Left cardiac atrium (tissue), 4 donors: ENCODE data around the gene B3GAT1. TPM values are rescaled to one million over a fixed set of nuclear protein-coding genes. Genes with fewer than 3 reads are reported as not detected.
A peak's percentile ranks its signal among the peaks of the same experiment; 100 is the strongest.

Experiments
- ATAC-seq, 2 donors: fragments of 200-7000 bp; cut with Tn5 transposase; one replicate each; pipeline ENCODE4 v1.9.1; 2020; ENCODE audit warnings: mild to moderate bottlenecking in 2 of 2, moderate library complexity in 2 of 2
- DNase-seq: peaks from one replicate; pipeline ENCODE4 v3.0.0-alpha.2; 2020
- intact Hi-C, 2 donors: fragments of 100-400 bp; cut with DNase I; formaldehyde crosslinking; loops; one replicate each; pipeline versions ENCODE4 v1.14.1 to v1.15.1; 2022 to 2023
- total RNA-seq, 2 donors: library from RNA; stranded (reverse); fragmentation: NEBNext Ultra II Directional; extraction: Animal tissue kit (Norgen Biotek cat#: 25700); gene quantifications; one replicate each; pipeline ENCODE4 v1.2.1, GENCODE V29; 2021
- donor health status: DM: no; HTN: yes; CAD: no.
- donor health status: DM: no; HTN: yes; CAD: no; lungs with severe emphysema.
- donor health status: DM: yes; HTN: yes; CAD: no.
- donor health status: Dilated cardiomyopathy.

The B3GAT1 gene
- total RNA-seq, 2 donors from 2014 or later: 0.08 to 0.35 TPM

DNA sequence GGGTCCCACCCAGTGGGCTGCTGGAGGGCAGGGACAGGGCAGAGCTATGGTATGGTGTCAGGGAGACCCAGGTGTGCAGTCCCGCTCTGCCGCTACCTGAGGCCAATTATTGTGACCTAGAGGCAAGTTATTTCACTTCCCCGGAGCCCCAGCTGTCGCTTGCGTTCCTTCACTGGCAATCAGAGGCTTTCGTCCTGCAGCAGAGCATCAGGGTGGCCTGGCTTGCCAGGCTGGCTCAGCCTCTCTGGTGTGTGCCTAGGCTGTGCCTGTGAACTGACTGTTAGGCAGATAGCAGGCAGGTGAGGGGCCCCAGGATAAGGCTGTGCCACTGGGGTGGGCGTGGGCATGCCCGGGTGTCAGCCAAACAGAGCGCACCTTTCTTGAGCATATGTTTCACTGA lies 48.9 kb downstream of the B3GAT1 start:
- DNase-seq (no peak), ATAC-seq (no peak)
- intact Hi-C loops: no loop called here

DNA sequence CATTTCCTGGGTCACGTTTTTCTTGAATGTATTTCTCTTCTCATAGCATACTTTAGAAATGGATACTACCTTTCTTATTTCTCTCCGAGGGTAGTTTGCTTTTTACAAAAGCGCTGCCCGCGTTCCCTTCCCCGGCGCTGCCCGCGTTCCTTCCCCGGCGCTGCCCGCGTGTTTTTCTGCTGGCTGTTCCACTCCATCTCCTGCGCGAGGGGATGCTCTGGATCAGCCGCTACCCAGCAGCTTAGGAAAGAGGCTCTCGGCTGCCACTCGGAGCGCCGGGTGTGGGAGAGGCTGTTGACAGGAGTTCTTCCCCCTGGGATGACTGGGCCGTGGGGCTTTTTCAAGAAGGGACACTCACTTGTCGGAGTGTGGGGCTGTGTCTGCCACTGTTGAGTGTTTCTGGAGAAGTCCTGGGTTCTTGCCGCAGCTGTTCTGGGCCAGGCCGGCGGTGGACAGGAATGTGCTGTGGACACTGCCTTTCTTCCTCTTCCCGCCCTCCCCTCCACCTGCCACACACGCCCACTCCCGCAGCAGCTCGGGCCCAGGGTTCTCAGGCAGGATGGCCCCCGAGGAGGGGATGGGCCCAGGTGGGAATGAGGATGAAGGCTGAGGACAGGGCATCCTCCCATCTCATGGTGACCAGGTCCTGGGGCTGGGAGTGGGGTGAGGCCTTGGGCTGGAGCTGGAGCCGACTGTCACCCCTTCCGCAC lies 49.7 kb downstream of the B3GAT1 start:
- intact Hi-C loops: no loop called here
- ATAC-seq: no peak
- DNase-seq: no peak

DNA sequence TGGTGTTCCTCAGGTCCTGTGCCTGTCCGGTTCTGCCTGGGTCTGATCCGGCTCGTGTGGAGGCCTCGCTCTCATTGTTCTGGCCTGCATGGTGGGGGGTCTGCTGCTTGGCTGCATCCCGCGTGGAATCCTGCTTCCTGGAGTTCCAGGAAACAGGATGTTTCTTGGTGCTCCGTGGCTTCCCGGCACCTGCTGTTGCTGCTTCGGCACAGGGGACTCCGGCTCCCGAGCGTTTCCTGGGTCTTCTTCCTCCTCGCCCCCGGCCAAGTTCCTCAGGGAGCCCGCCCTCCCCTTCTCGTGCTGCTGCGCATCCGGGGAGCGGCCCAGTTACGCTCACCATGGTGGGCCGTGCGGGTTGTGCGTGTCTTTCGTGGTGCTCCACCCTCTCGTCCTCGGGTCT lies 50.4 kb downstream of the B3GAT1 start:
- ATAC-seq (no peak), DNase-seq (no peak)
- intact Hi-C loops: no loop called here

DNA sequence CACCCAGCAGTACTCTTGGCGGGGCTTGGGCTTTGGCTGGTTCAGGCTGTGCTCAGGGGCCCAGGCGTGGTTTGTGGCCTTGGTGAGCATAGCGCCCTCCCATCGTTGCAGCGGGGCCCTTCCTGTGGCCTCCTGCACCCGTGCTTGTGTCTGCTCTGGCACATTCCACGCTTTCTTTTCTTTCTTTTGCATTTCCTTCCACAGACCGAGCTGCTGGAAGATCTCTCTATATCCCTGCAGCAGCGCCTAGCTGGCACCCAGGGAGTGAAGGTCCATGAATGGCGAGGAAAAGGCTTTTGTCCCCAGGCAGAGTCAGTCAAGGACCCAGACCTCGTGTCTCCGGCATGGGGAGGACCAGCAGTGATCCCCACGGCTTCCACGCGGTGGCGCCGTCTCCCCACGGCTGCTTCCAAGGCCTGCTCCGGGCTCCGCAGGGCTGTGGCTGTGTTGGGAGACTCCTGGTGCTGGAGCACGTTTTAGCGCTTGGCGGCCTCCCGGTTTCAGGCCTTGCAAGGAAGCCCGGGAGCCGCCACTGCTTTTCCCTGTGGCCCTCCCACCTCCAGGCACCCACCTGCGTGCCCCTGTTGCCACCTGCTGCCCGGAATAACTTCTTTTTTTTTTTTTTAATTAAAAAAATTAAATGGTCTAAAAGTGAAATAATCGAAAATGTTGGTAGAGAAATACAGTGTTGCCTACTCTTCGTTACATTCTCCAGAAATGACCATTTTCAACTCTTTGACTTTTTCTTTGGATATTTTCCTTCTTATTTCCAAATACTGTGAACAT lies 51.8 kb downstream of the B3GAT1 start:
- ATAC-seq (peak; percentile 93 to 94), DNase-seq (peak; percentile 78)
- intact Hi-C loops: no loop called here

DNA sequence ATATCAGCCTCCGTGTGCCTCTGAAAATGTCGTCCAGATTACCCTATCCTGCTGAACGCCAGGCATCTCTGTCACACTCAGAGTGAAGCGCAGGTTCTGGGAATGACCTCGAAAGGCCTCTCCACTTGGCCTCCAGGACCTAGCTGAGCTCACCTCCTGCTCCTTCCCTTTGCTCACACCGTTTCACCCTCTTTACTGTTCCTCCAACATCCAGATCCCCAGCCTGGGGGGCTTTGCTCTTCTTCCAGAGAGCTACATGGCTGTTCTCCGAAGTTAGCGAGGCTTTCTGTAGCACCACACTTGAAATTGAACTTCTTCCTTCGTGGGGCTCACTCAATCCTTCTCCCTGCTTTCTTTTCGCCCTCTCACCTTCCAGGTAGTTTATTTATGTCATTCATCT lies 52.4 kb downstream of the B3GAT1 start:
- intact Hi-C loops: no loop called here
- DNase-seq: no peak
- ATAC-seq: no peak

DNA sequence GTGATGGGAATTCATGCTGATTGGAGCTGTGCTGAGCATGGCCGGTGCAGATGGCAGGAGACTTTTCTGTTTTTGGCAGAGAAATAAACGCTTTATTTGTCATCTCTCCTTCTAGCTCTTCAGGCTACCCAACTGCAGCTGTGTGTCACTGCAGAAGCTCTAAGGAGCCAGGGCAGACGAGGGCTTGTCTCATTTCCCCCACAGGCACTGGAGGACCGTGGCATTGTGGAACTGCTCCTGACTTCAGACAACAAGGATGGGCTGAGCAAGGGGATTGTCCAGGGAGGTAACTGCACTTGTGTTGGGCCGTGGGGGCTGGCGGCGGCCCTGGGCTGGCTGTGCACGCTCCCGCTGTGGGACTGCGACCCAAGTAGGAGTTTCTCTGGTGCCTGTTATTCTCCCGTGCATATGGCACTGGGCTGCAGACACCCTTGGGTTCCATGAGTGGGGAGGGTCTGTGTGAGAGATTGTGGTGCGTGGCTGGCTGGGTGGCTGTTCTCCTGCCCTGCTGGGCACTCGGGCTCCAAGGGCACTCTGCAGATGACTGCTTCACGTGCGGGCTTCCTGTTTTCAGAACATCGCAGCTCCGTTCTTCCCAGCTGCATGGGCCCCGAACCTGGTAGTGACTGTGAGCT lies 53.1 kb downstream of the B3GAT1 start:
- DNase-seq (no peak), ATAC-seq (no peak)
- intact Hi-C loops: no loop called here

DNA sequence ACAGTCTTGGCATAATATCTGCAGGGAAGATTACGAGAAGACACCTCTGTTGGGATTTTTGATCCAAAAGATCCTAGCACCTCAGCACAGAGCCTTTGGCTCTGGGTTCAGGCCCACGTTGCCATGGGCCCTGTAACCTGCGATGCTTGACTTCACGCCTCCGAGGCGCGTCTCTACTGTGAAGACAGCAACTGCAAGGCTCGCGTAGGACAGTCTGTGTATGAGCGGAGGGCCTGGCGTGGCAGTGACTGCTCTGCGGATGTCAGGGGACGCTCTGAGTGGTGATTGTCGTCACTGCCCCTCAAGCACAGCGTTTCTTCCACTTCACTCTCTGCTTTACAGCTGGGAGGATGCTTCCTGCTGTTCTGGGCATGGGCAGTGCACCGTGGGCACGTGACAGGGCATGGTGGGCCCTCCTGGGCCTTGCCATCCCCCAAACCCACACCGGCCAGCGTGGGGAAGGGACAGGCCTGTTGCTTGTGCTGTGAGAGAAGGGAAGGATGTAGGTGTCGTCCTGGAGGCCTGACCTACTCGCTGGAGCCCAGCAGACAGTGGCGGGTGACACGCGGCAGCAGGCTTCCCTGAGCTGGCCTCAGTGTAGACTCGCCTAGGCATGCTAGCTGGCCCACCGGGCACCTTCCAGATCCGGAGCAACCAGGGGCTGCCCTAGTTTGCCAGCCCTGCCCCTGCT lies 53.7 kb downstream of the B3GAT1 start:
- intact Hi-C loops: no loop called here
- no peak for DNase-seq
- ATAC-seq: no peak

DNA sequence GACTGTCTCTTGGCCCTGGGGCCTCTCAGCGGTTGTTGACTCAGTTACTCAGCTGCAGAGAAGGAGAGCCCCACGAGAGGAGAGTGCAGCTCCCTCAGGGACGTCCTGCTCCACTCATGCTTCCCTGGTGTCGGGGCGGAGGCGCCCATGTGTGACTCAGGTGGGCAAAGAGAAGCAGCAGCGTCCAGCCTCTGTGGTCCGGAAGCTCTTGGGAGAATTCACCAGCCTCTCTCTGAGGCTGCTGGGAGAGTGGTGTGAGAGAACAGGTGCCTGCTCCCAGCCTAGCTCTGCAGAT lies 54.5 kb downstream of the B3GAT1 start:
- DNase-seq: no peak
- ATAC-seq: no peak
- intact Hi-C loops: no loop called here

DNA sequence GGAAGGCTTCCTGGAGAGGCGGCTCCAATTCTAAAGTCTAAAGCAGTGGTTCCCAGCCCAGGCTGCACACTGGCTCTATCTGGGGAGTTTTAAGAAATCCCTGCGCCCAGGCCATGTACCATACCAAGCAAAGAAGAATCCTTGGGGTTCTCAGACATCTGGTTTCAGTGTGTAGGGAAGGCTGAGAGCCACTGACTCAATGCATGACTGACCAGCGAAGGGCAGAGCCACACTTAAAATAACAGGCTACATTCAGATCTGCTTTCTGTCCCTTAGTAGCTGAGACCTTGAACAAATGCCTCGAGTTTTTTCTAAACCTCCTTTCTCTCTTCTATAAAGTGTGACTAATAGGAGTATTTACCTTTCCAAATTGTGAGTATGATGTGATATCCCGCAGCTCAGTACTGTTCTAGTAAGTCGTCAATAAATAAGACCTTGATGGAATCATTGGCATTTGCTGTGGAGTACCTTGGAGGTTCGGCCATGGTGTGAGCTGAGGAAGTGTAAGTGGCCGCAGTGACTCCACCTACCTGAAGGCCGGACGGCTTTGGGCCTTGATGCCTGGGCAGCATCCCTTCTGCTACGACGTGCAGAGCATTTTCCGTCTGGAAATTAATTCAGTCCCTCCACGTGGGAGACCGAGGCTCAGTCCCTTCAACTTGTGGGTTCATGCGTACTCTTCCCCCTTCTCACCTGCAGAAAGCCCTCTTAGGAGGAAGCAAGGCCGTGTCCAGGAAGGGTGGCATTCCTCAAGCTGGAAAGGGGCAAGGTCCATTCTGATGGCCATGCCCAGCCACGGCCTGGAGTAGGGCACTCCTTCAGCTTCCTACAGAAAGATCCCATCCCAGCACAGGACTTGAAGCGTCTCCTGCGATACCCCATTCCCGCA lies 55.1 kb downstream of the B3GAT1 start:
- intact Hi-C loops: no loop called here
- no peak for ATAC-seq
- DNase-seq: no peak

DNA sequence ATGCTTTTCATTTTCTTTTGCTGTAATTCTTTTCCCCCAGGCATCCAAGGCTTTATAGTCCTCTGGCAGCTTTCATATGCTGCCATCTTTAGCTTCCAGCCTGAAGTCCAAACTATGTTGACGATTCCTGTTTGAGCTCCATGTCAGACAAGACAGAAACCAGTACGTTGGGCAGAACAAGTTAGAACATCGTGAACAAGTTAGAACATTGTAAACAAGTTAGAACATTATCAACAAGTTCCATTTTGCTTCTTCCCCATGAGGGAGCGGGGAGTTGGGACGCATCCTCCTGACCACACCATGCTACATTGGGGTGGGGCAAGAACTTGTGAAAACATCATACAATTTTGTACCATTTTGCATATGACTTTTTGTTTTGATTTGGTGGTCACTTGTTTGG lies 56.4 kb downstream of the B3GAT1 start:
- DNase-seq (no peak), ATAC-seq (no peak)
- intact Hi-C loops: no loop called here

DNA sequence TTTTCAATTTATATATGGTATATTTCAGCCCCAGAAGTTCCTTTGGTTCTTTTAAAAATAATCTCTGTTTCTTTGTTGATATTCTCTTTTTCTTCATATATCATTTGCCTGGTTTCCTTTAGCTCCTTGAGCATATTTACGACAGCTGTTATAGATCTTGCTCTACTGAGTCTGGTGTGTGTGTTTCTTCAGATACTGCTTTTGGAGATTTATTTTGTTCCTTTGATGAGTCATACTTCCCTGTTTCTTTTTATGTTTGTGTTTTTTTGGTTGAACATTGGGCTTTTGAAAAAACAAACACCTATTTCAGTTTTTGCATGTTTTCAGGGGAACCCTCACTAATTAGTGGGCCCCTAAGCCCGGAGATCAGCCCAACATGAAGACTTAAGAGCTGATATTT lies 56.9 kb downstream of the B3GAT1 start:
- intact Hi-C loops: no loop called here
- DNase-seq: no peak
- ATAC-seq: no peak

DNA sequence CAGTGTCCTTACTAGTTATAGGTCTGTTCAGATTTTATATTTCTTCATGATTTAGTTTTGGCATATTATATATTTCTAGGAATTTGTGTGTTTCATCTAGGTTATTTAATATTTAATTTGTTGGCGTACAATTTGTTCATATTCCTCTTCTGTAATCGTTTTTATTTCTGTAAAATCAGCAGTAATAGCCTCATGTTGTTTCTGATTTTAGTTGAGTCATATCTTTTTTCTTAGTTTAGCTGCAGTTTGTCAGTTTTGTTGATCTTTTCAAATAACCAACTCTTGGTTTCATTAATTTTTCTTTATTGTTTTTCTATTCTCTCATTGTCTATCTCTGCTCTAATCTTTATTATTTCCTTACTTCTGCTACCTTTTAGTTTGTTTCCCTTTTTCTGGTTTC lies 59.9 kb downstream of the B3GAT1 start:
- no peak for ATAC-seq
- intact Hi-C loops: no loop called here

DNA sequence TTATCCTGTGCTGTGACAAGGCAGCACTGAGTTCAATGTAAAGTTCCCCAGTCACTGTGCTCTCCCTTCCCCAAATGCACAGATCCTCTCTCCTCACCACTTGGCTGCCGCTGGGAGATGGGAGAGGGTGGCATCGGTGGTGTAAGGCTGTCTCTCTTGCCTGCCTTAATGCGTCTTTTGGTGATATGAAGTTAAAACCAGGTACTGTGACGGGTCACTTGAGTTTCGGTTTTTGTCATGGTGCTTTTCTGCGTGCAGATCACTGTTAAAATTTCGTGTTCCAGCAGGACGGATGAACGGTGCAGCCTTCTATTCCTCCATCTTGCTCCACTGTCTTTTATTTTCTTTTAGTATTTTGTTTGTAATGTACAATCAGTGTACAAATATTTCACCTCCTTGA lies 61.7 kb downstream of the B3GAT1 start:
- no peak for ATAC-seq
- no peak for DNase-seq
- intact Hi-C loops: no loop called here

More for the DNA sequence above, 59.9 kb downstream of the B3GAT1 start:
- DNase-seq: no peak

DNA sequence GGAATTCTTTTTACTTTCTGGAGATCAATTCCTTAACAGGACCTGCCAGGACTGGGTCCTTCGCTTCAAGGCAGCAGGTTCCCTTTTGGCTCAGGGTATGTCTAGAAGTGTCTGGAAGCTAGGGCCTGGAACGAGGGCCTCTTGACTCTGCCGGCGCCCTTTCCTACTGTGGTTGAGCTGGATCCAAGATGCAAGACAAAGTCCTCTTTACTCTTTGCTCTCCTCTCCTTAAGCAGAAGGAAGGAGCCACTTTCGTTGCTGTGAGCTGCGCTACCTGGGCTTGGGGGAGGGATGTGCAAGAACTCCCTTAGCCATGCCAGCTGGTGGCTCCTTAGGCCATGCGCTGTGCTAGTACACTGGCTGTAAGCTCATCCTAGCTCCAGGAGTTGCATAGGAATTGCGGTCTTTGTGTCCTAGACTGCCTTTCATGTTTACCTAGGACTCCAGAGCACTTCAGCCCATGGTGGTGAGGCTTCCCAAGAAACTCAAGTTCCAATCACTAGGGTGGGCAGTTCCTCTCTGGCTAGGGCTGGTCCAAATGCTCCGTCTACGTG lies 62.2 kb downstream of the B3GAT1 start:
- no peak for DNase-seq
- no peak for ATAC-seq
- intact Hi-C loops: no loop called here

DNA sequence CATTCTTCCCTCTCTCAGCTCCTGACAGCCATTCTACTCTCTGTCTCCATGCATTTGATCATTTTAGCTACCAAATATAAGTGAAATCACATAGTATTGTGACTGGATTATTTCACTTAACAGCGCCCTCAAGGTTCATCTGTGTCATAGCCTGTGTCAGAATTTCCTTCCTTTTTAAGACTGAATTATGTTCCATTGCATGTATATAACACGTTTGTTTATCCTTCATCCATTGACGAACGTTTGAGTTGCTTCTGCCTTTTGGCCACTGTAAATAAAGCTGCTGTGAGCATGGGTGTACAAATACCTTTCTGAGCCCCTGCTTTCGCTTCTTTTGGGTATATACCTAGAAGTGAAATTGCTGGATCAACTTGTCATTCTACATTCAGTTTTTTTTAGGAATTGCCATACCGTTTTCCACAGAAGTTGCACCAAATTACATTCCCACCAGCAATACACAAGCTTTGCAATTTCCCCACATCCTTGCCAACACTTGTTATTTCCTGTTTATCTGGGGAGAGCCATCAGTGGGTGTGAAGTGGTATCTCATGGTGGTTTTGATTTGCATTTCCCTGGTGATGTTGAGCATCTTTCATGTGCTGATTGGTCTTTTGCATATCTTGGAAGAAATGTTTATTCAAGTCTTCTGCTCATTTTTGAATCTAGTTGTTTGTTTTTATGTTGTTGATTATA lies 62.8 kb downstream of the B3GAT1 start:
- ATAC-seq: no peak
- intact Hi-C loops: no loop called here
- no peak for DNase-seq

DNA sequence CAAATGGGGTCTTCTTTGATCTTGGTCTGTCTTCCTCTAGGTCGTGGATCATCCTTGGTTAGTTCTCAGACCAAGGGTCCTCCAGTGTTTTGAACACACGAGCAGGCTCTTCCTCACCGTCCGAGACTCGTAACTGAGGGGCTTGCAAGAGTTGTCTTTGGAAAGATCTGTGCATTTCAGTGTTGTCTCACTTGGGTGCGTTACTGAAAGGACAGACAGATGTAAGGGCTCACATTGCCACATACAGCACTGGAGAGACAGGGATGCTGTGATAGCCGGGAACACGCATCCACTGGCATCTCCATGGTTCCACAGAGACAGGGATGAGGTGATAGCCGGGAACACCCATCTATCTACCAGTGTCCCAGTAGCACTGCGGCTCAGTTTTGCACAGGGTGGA lies 64.6 kb downstream of the B3GAT1 start:
- ATAC-seq (no peak), DNase-seq (no peak)
- intact Hi-C loops: no loop called here

DNA sequence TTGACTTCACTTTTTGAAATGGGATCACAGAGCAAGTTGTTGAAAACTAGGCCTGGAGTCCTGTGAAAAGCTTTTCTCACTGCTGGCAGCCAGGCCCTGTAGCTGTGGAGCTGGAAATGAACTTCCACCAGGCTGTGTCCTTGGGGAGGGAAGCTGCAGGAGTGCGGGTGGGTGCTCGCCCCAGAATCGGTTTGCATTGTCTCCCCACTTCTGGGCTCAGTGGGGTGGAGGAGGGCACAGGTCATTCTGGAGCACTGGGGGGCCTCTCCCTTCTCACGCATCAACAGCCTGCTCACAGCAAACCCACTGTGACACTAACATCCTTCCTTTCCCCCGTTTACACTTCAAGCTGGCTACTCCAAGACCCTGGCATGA lies 65.1 kb downstream of the B3GAT1 start:
- DNase-seq (no peak), ATAC-seq (no peak)
- intact Hi-C loops: no loop called here
